MM.1S (cell line): Measurements from ENCODE around the gene SRRM2.

Experiments used
- DNase-seq: peaks from one replicate; pipeline ENCODE4 v3.0.0-alpha.2; 2015
- H2AFZ ChIP-seq: fragments of 300-600 bp; sonication (generic); 2 replicates; pipeline ENCODE4 v1.6.0; 2016; ENCODE audit warnings: antibody characterized with exemption, low read length
- H3F3A ChIP-seq: fragments of 300-600 bp; sonication (generic); 2 replicates; pipeline ENCODE4 v1.6.1; 2016; ENCODE audit warnings: mild to moderate bottlenecking, antibody characterized with exemption, low read length, moderate library complexity, mixed read lengths; ENCODE audit not compliant: insufficient read depth
- H3K27ac ChIP-seq: fragments of 300-600 bp; sonication (generic); 2 replicates; pipeline ENCODE4 v1.5.1; 2016; ENCODE audit warnings: mild to moderate bottlenecking, low read length
- H3K27me3 ChIP-seq: fragments of 300-600 bp; sonication (generic); replicated peaks from 2 replicates; pipeline ENCODE4 v1.6.0; 2016; ENCODE audit warnings: low read length; ENCODE audit not compliant: insufficient read depth
- H3K36me3 ChIP-seq: fragments of 300-600 bp; sonication (generic); replicated peaks from 2 replicates; pipeline ENCODE4 v1.6.1; 2016; ENCODE audit warnings: mild to moderate bottlenecking, low read length, mixed read lengths; ENCODE audit not compliant: insufficient read depth
- H3K4me1 ChIP-seq: fragments of 300-600 bp; sonication (generic); 2 replicates; pipeline ENCODE4 v1.6.1; 2016; ENCODE audit warnings: low read length, mixed read lengths
- H3K4me2 ChIP-seq: fragments of 300-600 bp; sonication (generic); 2 replicates; pipeline ENCODE4 v1.6.0; 2016; ENCODE audit warnings: low read depth, low read length
- H3K4me3 ChIP-seq: fragments of 300-600 bp; sonication (generic); 2 replicates; pipeline ENCODE4 v1.5.1; 2016; ENCODE audit warnings: low read length, mixed read lengths
- H3K79me2 ChIP-seq: fragments of 300-600 bp; sonication (generic); 2 replicates; pipeline ENCODE4 v1.6.1; 2016; ENCODE audit warnings: mixed run types, low read length, mixed read lengths
- H3K9ac ChIP-seq: fragments of 300-600 bp; sonication (generic); 2 replicates; pipeline ENCODE4 v1.6.1; 2016; ENCODE audit warnings: low read length, mixed read lengths
- H3K9me2 ChIP-seq: fragments of 300-600 bp; sonication (generic); replicated peaks from 2 replicates; pipeline ENCODE4 v1.6.1; 2016; ENCODE audit warnings: mild to moderate bottlenecking, low read length, mixed read lengths; ENCODE audit not compliant: insufficient read depth
- H3K9me3 ChIP-seq: fragments of 300-600 bp; sonication (generic); replicated peaks from 2 replicates; pipeline ENCODE4 v1.6.1; 2016; ENCODE audit warnings: mild to moderate bottlenecking, low read length, mixed read lengths; ENCODE audit not compliant: insufficient read depth
- H4K20me1 ChIP-seq: fragments of 300-600 bp; sonication (generic); 2 replicates; pipeline ENCODE4 v1.6.1; 2016; ENCODE audit warnings: mild to moderate bottlenecking, low read length, moderate library complexity, mixed read lengths; ENCODE audit not compliant: insufficient read depth
- CTCF ChIP-seq: fragments of 300-600 bp; sonication (generic); IDR thresholded peaks from 2 replicates; pipeline ENCODE4 v1.5.1; 2016; ENCODE audit warnings: antibody characterized with exemption, low read length, mixed read lengths
- EZH2 ChIP-seq: fragments of 300-600 bp; sonication (generic); optimal IDR thresholded peaks from 2 replicates; pipeline ENCODE3; 2017; ENCODE audit warnings: low read depth, mild to moderate bottlenecking, antibody characterized with exemption, low read length, mixed read lengths
- EZH2phosphoT487 ChIP-seq: fragments of 300-600 bp; sonication (generic); IDR thresholded peaks from 2 replicates; pipeline ENCODE4 v1.6.1; 2018; ENCODE audit warnings: antibody characterized with exemption, low read length

SRRM2 gene

GRCh38 chr16:2737238-2737605 lies 15.2 kb upstream of the SRRM2 start:
- Histone ChIP-seq H2AFZ (no peak overlapping the region), H3K9ac (no peak overlapping the region), H3K27me3 (peaks cover 7% of the 10 kb centered on the region; the same call in 1 of the 2 replicates), H3K27ac (no peak overlapping the region), H3K9me3 (no peaks in the 10 kb centered on the region), H3K79me2 (no peaks in the 10 kb centered on the region), H3K9me2 (no peaks in the 10 kb centered on the region), H3F3A (no peaks in the 10 kb centered on the region), H3K4me1 (no peaks in the 10 kb centered on the region), H4K20me1 (no peaks in the 10 kb centered on the region), H3K36me3 (no peaks in the 10 kb centered on the region), H3K4me3 (no peak overlapping the region), H3K4me2 (no peak overlapping the region)
- TF ChIP-seq CTCF (no peak), EZH2phosphoT487 (no peak), EZH2 (no peak)
- DNase-seq: no peak

- Histone ChIP-seq H3F3A (no peaks in the 10 kb centered on the region), H3K9me3 (no peaks in the 10 kb centered on the region), H2AFZ (no peak overlapping the region), H3K4me2 (no peak overlapping the region), H3K27me3 (0 out of 2 replicates have a peak, but pooled peaks cover under 1% of the 10 kb centered on the region), H3K27ac (no peak overlapping the region), H3K79me2 (no peaks in the 10 kb centered on the region), H3K4me1 (no peaks in the 10 kb centered on the region), H3K9ac (no peak overlapping the region), H4K20me1 (no peaks in the 10 kb centered on the region), H3K36me3 (no peaks in the 10 kb centered on the region), H3K9me2 (no peaks in the 10 kb centered on the region), H3K4me3 (no peak overlapping the region)
- TF ChIP-seq EZH2phosphoT487 (no peak), CTCF (no peak)
- DNase-seq: no peak
These were observed 14.5 kb upstream of the SRRM2 start for GRCh38 chr16:2737895-2738418.

- H3K9me3 ChIP-seq: no peaks in the 10 kb centered on the region
- no peak overlapping the region for H3K9ac ChIP-seq
- H3F3A ChIP-seq: no peaks in the 10 kb centered on the region
- H3K4me1 ChIP-seq: no peaks in the 10 kb centered on the region
- H3K9me2 ChIP-seq: no peaks in the 10 kb centered on the region
- 0 out of 2 replicates have a peak, but pooled peaks cover 2% of the 10 kb centered on the region for H3K27me3 ChIP-seq
- H3K36me3 ChIP-seq: no peaks in the 10 kb centered on the region
- no peak overlapping the region for H3K27ac ChIP-seq
- no peak for DNase-seq
- TF ChIP-seq CTCF: no peak
- TF ChIP-seq EZH2phosphoT487: no peak
- TF ChIP-seq EZH2: no peak
- H3K79me2 ChIP-seq: no peaks in the 10 kb centered on the region
- no peak overlapping the region for H3K4me2 ChIP-seq
- H4K20me1 ChIP-seq: no peaks in the 10 kb centered on the region
- no peak overlapping the region for H2AFZ ChIP-seq
- H3K4me3 ChIP-seq: no peak overlapping the region
These were observed 13.8 kb upstream of the SRRM2 start for GRCh38 chr16:2738615-2739014.
